Pancreas (tissue), 10 donors: ENCODE measurements around the gene EVI5. TPM values are rescaled to one million over a fixed set of nuclear protein-coding genes. Genes with fewer than 3 reads are reported as not detected.

Experiments used
- ATAC-seq, 4 donors: fragments of 200-7000 bp; cut with Tn5 transposase; one replicate each; pipeline versions ENCODE4 v1.8.0 to v1.9.1; 2020; ENCODE audit warnings: mild to moderate bottlenecking in 4 of 4, moderate library complexity in 4 of 4
- DNase-seq, 6 donors: peaks; one replicate each; pipeline ENCODE4 v3.0.0-alpha.2; 2020
- FAIRE-seq: peaks from 2 replicates; lab custom pipeline; 2012; peaks lifted over from hg19 to GRCh38; lab: Jason Lieb, UNC
- H3K27ac ChIP-seq, 4 donors: fragments of 200-600 bp; sonication (generic); 1 replicate in 3 of 4; 2 replicates in 1 of 4; pipeline versions ENCODE4 v1.5.0 to v1.8.0; 2020
- H3K27me3 ChIP-seq, 4 donors: fragments of 200-600 bp; one replicate each; pipeline ENCODE4 v1.8.0; 2021
- H3K36me3 ChIP-seq, 3 donors: fragments of 200-600 bp; sonication (generic) in 1 of 3; one replicate each; pipeline versions ENCODE4 v1.5.0 to v1.8.0; 2020 to 2021
- H3K4me1 ChIP-seq, 3 donors: fragments of 200-600 bp; one replicate each; pipeline ENCODE4 v1.8.0; 2021
- H3K4me3 ChIP-seq, 4 donors: fragments of 200-600 bp; sonication (generic) in 2 of 4; one replicate each; pipeline versions ENCODE4 v1.5.0 to v1.8.0; 2020 to 2021
- H3K9me3 ChIP-seq, 4 donors: fragments of 200-600 bp; one replicate each; pipeline ENCODE4 v1.8.0; 2021
- WGBS, 2 donors: extraction: QIAGEN DNeasy Blood & Tissue Kit; methylation state at CpG; one replicate each; pipeline ENCODE4 v1.1.7; 2013; 5-methylcytosine and 5-hydroxymethylcytosine counted together
- intact Hi-C, 3 donors: fragments of 100-400 bp; cut with DNase I; formaldehyde crosslinking; loops; one replicate each; pipeline versions ENCODE4 v1.11.1 to v1.14.2; 2022
- polyA plus RNA-seq, 2 donors: library from polyadenylated mRNA; stranded (reverse); fragments of 200-250 nt; gene quantifications; one replicate each; pipeline ENCODE4 v1.2.3, GENCODE V29; 2013
- total RNA-seq, 6 donors: library from RNA; stranded (reverse); fragmentation: NEBNext Ultra II Directional in 4 of 6; extraction: Animal tissue kit (Norgen Biotek cat#: 25700) in 4 of 6; gene quantifications; one replicate each; pipeline versions ENCODE4 v1.2.1 to v1.2.4, GENCODE V29; 2021 to 2023
- TF ChIP-seq, protein P1 (sequence below), 4 donors: fragments of 200-600 bp; sonication (generic) in 3 of 4; IDR thresholded peaks; one replicate each; pipeline versions ENCODE4 v1.5.0 to v1.8.0; 2021; ENCODE audit warnings: antibody characterized with exemption in 4 of 4
- donor health status: healthy with polysubstance abuse.
- donor health status: DM: no; HTN: no; CAD: no; lungs with moderate emphysema.
- donor health status: DM: no; HTN: no; CAD: no.
- donor health status: control.
- donor health status: control.
- donor health status: Bipolar disorder and iron deficiency.
- donor health status: DM: yes; HTN: yes; CAD: no.
- donor health status: DM: no; HTN: no; CAD: no.
- donor health status: DM: no; HTN: no; CAD: no.
- donor health status: DM: yes; HTN: yes; CAD: no.

The EVI5 gene
- total and polyA plus RNA-seq, 8 donors: 3.3 to 21.7 (median 12.7) TPM

DNA sequence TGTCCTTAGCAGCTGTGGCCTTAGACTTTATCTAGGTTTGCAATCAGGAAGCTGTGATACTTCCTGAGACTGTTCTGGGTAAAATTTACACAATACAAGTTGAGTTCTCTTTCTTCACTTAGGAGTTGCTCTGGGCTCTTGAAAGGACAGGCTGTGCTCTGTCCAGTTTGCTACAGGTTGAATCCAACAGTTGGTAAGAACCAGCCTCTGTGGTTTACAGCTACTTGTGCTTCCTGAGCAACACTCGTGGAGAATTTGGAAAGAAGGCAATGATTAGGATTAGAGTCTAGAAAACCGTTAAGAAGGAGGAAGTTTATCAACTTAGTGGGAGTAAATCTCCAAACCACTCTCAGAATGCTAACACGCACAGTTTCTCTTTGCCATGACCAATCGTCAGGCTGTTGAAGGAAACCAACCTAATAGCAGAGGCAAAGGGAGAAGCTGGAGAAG is 325.0 kb downstream of the EVI5 start:
- no peak overlapping the region for H3K4me3 ChIP-seq
- TF ChIP-seq, protein P1, sequence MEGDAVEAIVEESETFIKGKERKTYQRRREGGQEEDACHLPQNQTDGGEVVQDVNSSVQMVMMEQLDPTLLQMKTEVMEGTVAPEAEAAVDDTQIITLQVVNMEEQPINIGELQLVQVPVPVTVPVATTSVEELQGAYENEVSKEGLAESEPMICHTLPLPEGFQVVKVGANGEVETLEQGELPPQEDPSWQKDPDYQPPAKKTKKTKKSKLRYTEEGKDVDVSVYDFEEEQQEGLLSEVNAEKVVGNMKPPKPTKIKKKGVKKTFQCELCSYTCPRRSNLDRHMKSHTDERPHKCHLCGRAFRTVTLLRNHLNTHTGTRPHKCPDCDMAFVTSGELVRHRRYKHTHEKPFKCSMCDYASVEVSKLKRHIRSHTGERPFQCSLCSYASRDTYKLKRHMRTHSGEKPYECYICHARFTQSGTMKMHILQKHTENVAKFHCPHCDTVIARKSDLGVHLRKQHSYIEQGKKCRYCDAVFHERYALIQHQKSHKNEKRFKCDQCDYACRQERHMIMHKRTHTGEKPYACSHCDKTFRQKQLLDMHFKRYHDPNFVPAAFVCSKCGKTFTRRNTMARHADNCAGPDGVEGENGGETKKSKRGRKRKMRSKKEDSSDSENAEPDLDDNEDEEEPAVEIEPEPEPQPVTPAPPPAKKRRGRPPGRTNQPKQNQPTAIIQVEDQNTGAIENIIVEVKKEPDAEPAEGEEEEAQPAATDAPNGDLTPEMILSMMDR (IDR thresholded peaks at IDR 0.05): no peak
- peak overlapping the region in 1 of 4 donors; percentile 20 for H3K27ac ChIP-seq
- no peaks in the 10 kb centered on the region for H3K4me1 ChIP-seq
- FAIRE-seq (no peak), DNase-seq (no peak), ATAC-seq (peak in 2 of 4 donors; percentile 38 to 55)
- 63 to 80% methylated on average over 4 of the region's 4 CpGs for WGBS, 2 donors
- no peaks in the 10 kb centered on the region for H3K36me3 ChIP-seq
- intact Hi-C loops: no loop called here
- no peaks in the 10 kb centered on the region for H3K9me3 ChIP-seq
- H3K27me3 ChIP-seq: no peaks in the 10 kb centered on the region

Other genes starting within 250 kb of the EVI5 start
- 100 to 1,000 TPM; 595 to 972 (median 752) TPM for gene RPL5, start 46.9 kb upstream of the EVI5 start, total RNA-seq
- 1,000 to 10,000 TPM; 1,227 to 1,336 TPM for gene RPL5, start 46.9 kb upstream of the EVI5 start, polyA plus RNA-seq
- 1 to 10 TPM; 1.1 to 5.4 (median 2.5) TPM for gene DIPK1A, start 176.4 kb upstream of the EVI5 start, total RNA-seq
- 1 to 10 TPM in 1 of 2 donors, under 1 TPM in 1; 0.80 to 1.4 TPM for gene DIPK1A, start 176.4 kb upstream of the EVI5 start, polyA plus RNA-seq